NOMO-1 treated with DMSO at 0.1 percent for 48 hours (cell line): Measurements from ENCODE around the gene CDK11A.
"Not testable (repeated sequence)": the region's sequence is repeated elsewhere in the genome, so short reads cannot be mapped to it uniquely, and the experiment has no call there.

Experiments used
- DNase-seq: peaks from one replicate; lab custom pipeline; 2025; ENCODE audit not compliant: unreplicated experiment; lab: John Stamatoyannopoulos, UW

Gene CDK11A

GRCh38 chr1:1664318-1664717 lies 59.8 kb downstream of the CDK11A start:
- not testable (repeated sequence) for DNase-seq

- DNase-seq, result not testable (repeated sequence)
Measured at GRCh38 chr1:1662830-1663560, 61.2 kb downstream of the CDK11A start.

GRCh38 chr1:1662392-1662791 lies 61.8 kb downstream of the CDK11A start:
- DNase-seq, result not testable (repeated sequence)

DNA sequence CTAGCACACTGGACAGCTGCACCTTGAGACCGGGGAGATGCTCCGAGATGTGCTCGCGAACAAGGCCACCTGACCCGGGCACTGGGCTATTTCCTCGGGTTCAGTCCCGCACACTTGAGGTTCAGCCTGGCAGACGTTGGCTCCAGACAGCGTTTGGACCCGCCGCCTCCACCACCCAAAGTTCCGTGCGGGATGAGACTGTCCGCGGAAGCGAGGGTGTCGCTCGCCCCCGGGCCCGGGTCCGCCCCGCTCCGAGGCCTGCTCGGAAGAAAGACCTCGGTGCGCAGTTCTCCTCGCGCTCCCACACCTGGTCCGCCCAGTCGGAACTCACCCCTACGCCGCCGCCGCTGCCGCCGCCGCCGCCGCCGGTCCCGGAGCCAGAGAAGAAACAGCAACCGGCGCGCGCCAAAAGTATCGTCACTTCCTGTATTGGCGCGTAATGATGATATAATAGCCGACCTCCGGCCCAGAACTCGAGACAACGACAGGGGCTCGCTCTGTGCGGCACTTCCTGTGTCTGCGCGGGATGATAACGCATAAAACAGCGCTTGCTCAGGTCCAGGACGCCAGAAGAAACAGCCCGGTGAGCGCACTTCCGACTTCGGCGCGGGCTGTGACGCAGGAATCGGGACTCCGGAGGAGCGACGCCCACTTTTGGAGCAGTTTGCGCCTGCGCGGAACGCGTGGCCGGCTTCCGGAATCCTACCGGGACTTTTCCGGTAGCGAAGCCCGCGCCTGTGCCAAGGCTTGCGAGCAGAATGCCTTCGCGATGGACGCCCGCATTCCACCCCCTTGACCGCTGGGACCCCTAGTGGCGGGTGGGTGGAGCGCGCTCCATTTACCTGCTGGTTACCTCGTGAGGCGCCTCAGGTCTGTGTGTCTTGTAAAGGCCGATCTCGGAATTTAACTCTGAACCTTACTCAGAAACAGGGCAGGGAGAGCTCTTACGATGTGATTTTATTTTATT lies 65.3 kb downstream of the CDK11A start, which contains the start of gene CDK11B:
Gene CDK11B, minus strand, starts transcription at position 422 of the 967 bp plus-strand sequence. CDS start 1,519 bp downstream, outside the sequence.
- DNase-seq, result peak; percentile 93
